ENCODE data around the gene DKKL1. TPM values are rescaled to one million over a fixed set of nuclear protein-coding genes. Genes with fewer than 3 reads are reported as not detected.
A peak's percentile ranks its signal among the peaks of the same experiment; 100 is the strongest.

Gene DKKL1
- total and polyA plus RNA-seq, 7 experiments from 2014 or later, result not detected

DNA sequence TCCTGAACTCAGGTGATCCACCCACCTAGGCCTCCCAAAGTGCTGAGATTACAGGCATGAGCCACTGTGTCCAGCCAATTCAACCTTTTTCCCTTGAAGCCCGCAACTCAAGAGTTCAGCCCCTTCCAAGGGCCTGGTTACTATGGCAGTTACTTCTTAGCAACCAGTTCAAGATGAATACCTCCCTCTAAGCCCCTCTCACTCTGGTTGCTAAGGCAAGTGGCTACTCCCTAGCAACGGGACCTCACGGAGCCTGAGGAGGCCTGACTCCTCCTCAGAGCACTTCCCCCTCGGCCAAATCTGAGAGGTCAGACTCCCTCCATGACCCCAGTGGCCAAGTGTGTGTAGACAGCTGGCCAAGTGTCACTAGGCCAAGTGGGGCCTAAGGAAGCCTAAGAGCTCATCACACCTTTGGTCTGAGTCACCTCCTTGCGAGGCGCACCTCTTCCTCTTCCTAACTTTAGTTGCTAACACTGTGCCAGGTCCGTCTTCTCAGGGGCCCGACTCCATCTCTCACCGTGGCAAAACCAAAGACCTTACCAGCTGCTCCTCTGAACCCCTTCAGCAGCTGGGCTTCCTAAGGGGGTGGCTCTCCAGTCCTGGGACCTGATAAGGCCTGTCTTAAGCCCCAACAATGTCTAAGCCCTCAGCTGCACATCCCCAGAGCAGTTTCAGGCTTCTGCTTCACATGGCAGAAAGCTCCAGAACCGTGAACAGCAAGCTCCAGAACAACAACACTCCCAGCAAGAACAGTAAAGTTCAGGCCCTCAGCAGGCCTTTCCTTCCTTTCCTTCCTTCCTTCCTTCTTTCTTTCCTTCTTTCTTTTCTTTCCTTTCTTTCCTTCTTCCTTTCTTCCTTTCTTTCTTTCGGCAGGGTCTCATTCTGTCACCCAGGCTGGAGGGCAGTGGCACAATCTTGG is 18.9 kb upstream of the DKKL1 start:
- no peaks in the 10 kb centered on the region for H3K27me3 Mint-ChIP-seq
- POLR2A ChIA-PET, result interaction anchor here (0.6 to 1.1 kb wide), 3 partner anchors 8 to 101 kb away, joined by 3 to 5 read pairs (median 3); partner anchors contain the start of gene CD37
- CTCF ChIA-PET, result no interaction called here
- ATAC-seq (no peak), DNase-seq (no peak)
- intact Hi-C loops (cut with micrococcal nuclease), result no loop called here
- H3K4me1 ChIP-seq (ENCODE audit: control insufficient read depth in 2 of 2, insufficient read depth in 2 of 2, low read length in 2 of 2), result no peaks in the 10 kb centered on the region
- peaks cover 4 to 31% (median 13%) of the 10 kb centered on the region in 7 donors for H3K4me1 Mint-ChIP-seq
- H3K27ac Mint-ChIP-seq, result peak overlapping the region in 6 of 9 donors; percentile 5 to 78 (median 56)
- peaks cover 0 to 17% (median 12%) of the 10 kb centered on the region in 5 donors for H3K36me3 Mint-ChIP-seq
- H3K27me3 ChIP-seq (ENCODE audit: control insufficient read depth in 2 of 2, insufficient read depth in 2 of 2, low read length in 2 of 2), result no peaks in the 10 kb centered on the region
- no peak overlapping the region for H3K4me3 ChIP-seq (ENCODE audit: low read length)
- H3K36me3 ChIP-seq (ENCODE audit: control insufficient read depth in 2 of 3, insufficient read depth in 3 of 3, low read length in 3 of 3), result peaks cover 0 to 19% (median 0%) of the 10 kb centered on the region in 3 experiments
- H3K27ac ChIP-seq (ENCODE audit: low read depth, low read length), result no peak overlapping the region
- H3K9me3 Mint-ChIP-seq, result peaks cover 0 to 3% (median 0%) of the 10 kb centered on the region in 11 donors
- H3K9me3 ChIP-seq (ENCODE audit: control insufficient read depth in 2 of 3, low read length in 3 of 3), result no peaks in the 10 kb centered on the region
- H3K4me3 Mint-ChIP-seq, result peak overlapping the region in 1 of 10 donors; percentile 44

DNA sequence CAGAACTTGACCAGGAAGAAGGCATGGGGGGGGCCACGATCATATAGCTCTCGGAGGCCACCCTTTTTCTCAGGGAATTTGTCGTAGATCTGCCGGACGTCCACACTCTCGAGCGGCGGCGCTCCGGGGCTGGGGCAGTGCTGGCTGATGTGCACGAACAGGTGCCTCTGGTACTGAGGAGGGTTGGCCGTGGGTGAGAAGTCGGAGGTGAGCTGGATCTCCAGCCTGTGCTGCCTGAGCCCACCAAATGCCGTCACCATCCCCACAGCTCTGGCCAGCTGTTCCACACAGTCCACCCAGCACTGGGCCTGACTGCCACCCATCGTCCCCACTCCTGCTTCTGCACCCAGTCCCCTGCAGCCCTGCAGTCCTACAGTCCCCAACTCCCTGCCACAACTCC is 16.5 kb upstream of the DKKL1 start:
- H3K36me3 ChIP-seq (ENCODE audit: control insufficient read depth in 2 of 3, insufficient read depth in 3 of 3, low read length in 3 of 3), result no peaks in the 10 kb centered on the region
- Mint-ChIP-seq H3K9me3 (peaks cover 0 to 3% (median 0%) of the 10 kb centered on the region in 11 donors), H3K36me3 (peaks cover 0 to 11% (median 5%) of the 10 kb centered on the region in 5 donors), H3K27me3 (peaks cover 0 to 4% (median 0%) of the 10 kb centered on the region in 5 donors), H3K27ac (no peak overlapping the region), H3K4me1 (peaks cover 0 to 23% (median 6%) of the 10 kb centered on the region in 7 donors), H3K4me3 (no peak overlapping the region)
- no peak overlapping the region for H3K27ac ChIP-seq (ENCODE audit: low read depth, low read length)
- DNase-seq (no peak), ATAC-seq (no peak)
- ChIA-PET CTCF (no interaction called here), POLR2A (no interaction called here)
- H3K27me3 ChIP-seq (ENCODE audit: control insufficient read depth in 2 of 2, insufficient read depth in 2 of 2, low read length in 2 of 2), result no peaks in the 10 kb centered on the region
- H3K4me1 ChIP-seq (ENCODE audit: control insufficient read depth in 2 of 2, insufficient read depth in 2 of 2, low read length in 2 of 2), result no peaks in the 10 kb centered on the region
- intact Hi-C loops (cut with micrococcal nuclease), result no loop called here
- H3K4me3 ChIP-seq (ENCODE audit: low read length), result no peak overlapping the region
- no peaks in the 10 kb centered on the region for H3K9me3 ChIP-seq (ENCODE audit: control insufficient read depth in 2 of 3, low read length in 3 of 3)

DNA sequence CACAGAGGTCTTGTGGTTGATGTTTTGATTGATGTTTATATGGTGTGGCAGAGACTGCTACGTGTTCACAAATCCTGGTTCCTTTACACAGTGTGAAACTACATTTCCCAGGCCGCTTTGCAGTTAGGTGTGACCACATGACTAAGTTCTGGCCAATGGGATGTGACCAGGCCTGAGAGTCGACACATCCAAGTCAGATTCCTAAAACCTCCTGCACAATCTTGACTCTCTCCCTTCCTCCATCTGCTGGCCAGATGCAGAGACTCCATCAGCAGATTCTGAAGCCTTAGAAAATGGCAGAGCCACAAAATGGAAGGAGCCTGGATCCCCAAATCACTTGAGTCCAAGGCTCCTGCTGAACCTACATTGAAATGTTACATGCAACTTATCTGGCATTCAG is 15.8 kb upstream of the DKKL1 start:
- peak overlapping the region in 1 of 9 donors; percentile 46 for H3K27ac Mint-ChIP-seq
- Histone ChIP-seq H3K9me3 (ENCODE audit: control insufficient read depth in 2 of 3, low read length in 3 of 3) (no peaks in the 10 kb centered on the region), H3K4me3 (ENCODE audit: low read length) (no peak overlapping the region), H3K27ac (ENCODE audit: low read depth, low read length) (no peak overlapping the region), H3K4me1 (ENCODE audit: control insufficient read depth in 2 of 2, insufficient read depth in 2 of 2, low read length in 2 of 2) (no peaks in the 10 kb centered on the region), H3K27me3 (ENCODE audit: control insufficient read depth in 2 of 2, insufficient read depth in 2 of 2, low read length in 2 of 2) (no peaks in the 10 kb centered on the region), H3K36me3 (ENCODE audit: control insufficient read depth in 2 of 3, insufficient read depth in 3 of 3, low read length in 3 of 3) (no peaks in the 10 kb centered on the region)
- H3K9me3 Mint-ChIP-seq, result peaks cover 0 to 3% (median 0%) of the 10 kb centered on the region in 11 donors
- POLR2A ChIA-PET, result no interaction called here
- CTCF ChIA-PET, result interaction anchor here (0.6 to 0.9 kb wide), 2 partner anchors 17 to 34 kb away, joined by 3 read pairs; no protein-coding TSS in a partner anchor
- peaks cover 0 to 6% (median 0%) of the 10 kb centered on the region in 5 donors for H3K27me3 Mint-ChIP-seq
- no peak for DNase-seq
- no peak overlapping the region for H3K4me3 Mint-ChIP-seq
- peaks cover 0 to 10% (median 2%) of the 10 kb centered on the region in 5 donors for H3K36me3 Mint-ChIP-seq
- intact Hi-C loops (cut with micrococcal nuclease), result no loop called here
- peaks cover 0 to 20% (median 2%) of the 10 kb centered on the region in 7 donors for H3K4me1 Mint-ChIP-seq
- peak; percentile 46 for ATAC-seq

DNA sequence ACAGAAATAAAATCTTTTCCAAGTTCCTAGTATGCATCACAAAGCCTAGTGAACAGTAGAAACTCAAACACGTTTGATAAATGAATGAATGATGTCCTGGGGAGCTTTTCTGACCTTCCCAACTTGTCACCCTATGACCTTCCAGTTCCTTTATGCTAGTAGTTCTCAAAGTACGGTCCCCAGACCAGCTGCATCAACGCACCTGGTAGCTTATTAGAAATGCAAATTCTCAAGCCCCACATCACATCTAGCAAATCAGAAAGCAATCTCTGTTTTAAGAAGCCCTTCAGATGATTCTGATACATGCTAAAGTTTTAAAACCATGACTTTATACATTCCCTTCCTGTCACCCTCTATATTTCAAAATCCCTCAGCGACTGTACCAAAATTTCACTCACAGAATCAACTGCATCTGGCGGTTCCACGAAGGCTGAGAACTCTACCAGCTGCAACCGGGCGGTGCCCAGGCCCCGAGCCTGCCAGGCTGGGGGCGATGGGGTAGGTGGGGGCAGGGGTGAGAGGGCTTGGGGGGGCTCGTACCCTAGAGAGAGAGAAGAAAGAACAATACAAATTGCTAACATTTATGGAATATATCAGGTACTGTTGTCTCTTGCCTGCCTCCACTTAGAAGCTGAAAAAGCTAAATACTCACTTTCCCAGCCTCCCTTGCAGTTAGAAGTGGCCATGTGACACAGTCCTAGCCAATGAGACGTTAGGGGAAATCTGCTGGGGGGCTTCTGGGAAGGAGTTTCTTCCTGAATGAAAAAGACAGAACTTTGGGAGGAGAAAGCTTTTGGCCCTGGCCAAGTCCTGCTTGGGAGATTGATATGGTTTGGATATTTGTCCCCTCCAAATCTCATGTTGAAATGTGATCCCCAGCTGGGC is 15.1 kb upstream of the DKKL1 start:
- peaks cover 0 to 9% (median 0%) of the 10 kb centered on the region in 5 donors for H3K36me3 Mint-ChIP-seq

DNA sequence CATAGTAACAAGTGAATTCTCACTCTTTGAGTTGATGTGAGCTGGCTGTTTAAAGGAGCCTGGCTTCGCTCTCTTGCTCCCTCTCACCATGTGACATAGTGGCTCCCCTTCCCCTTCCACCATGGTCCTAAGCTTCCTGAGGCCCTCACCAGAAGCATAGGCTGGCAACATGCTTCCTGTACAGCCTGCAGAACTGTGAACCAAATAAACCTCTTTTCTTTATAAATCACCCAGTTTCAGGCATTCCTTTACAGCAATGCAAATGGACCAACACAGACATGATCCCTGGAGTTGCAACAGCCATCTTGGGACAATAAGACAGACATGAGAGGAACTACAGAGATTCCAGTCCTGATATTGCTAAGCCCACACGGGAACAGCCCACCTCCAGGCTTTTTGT is 14.1 kb upstream of the DKKL1 start:
- Mint-ChIP-seq H3K27ac (no peak overlapping the region), H3K36me3 (peaks cover 0 to 8% (median 0%) of the 10 kb centered on the region in 5 donors), H3K4me1 (peaks cover 0 to 16% (median 0%) of the 10 kb centered on the region in 7 donors), H3K27me3 (peaks cover 0 to 14% (median under 1%) of the 10 kb centered on the region in 5 donors), H3K4me3 (no peak overlapping the region), H3K9me3 (peaks cover 0 to 3% (median 0%) of the 10 kb centered on the region in 11 donors)
- Histone ChIP-seq H3K4me3 (ENCODE audit: low read length) (no peak overlapping the region), H3K27me3 (ENCODE audit: control insufficient read depth in 2 of 2, insufficient read depth in 2 of 2, low read length in 2 of 2) (no peaks in the 10 kb centered on the region), H3K36me3 (ENCODE audit: control insufficient read depth in 2 of 3, insufficient read depth in 3 of 3, low read length in 3 of 3) (no peaks in the 10 kb centered on the region), H3K27ac (ENCODE audit: low read depth, low read length) (no peak overlapping the region), H3K4me1 (ENCODE audit: control insufficient read depth in 2 of 2, insufficient read depth in 2 of 2, low read length in 2 of 2) (no peaks in the 10 kb centered on the region), H3K9me3 (ENCODE audit: control insufficient read depth in 2 of 3, low read length in 3 of 3) (no peaks in the 10 kb centered on the region)
- ATAC-seq (no peak), DNase-seq (no peak)
- intact Hi-C loops (cut with micrococcal nuclease), result no loop called here
- POLR2A ChIA-PET, result interaction anchor here (0.6 kb wide), 1 partner anchor 1123 kb away, joined by 3 read pairs; no protein-coding TSS in a partner anchor
- CTCF ChIA-PET, result no interaction called here

More for the DNA sequence above, 15.1 kb upstream of the DKKL1 start:
- peaks cover 0 to 9% (median 0%) of the 10 kb centered on the region in 5 donors for H3K27me3 Mint-ChIP-seq
- H3K4me1 Mint-ChIP-seq, result peaks cover 0 to 17% (median 0%) of the 10 kb centered on the region in 7 donors
- intact Hi-C loops (cut with micrococcal nuclease), result no loop called here
- no peaks in the 10 kb centered on the region for H3K9me3 ChIP-seq (ENCODE audit: control insufficient read depth in 2 of 3, low read length in 3 of 3)
- no peak overlapping the region for H3K4me3 Mint-ChIP-seq
- no peaks in the 10 kb centered on the region for H3K27me3 ChIP-seq (ENCODE audit: control insufficient read depth in 2 of 2, insufficient read depth in 2 of 2, low read length in 2 of 2)
- peaks cover 0 to 3% (median 0%) of the 10 kb centered on the region in 11 donors for H3K9me3 Mint-ChIP-seq
- H3K36me3 ChIP-seq (ENCODE audit: control insufficient read depth in 2 of 3, insufficient read depth in 3 of 3, low read length in 3 of 3), result no peaks in the 10 kb centered on the region
- H3K27ac Mint-ChIP-seq, result no peak overlapping the region
- H3K27ac ChIP-seq (ENCODE audit: low read depth, low read length), result no peak overlapping the region
- POLR2A ChIA-PET, result interaction anchor here (0.6 kb wide), 1 partner anchor 1124 kb away, joined by 3 read pairs; no protein-coding TSS in a partner anchor
- DNase-seq (no peak), ATAC-seq (no peak)
- H3K4me3 ChIP-seq (ENCODE audit: low read length), result no peak overlapping the region
- H3K4me1 ChIP-seq (ENCODE audit: control insufficient read depth in 2 of 2, insufficient read depth in 2 of 2, low read length in 2 of 2), result no peaks in the 10 kb centered on the region
- CTCF ChIA-PET, result interaction anchor here (0.6 to 0.9 kb wide), 2 partner anchors 17 to 33 kb away, joined by 3 read pairs; no protein-coding TSS in a partner anchor

DNA sequence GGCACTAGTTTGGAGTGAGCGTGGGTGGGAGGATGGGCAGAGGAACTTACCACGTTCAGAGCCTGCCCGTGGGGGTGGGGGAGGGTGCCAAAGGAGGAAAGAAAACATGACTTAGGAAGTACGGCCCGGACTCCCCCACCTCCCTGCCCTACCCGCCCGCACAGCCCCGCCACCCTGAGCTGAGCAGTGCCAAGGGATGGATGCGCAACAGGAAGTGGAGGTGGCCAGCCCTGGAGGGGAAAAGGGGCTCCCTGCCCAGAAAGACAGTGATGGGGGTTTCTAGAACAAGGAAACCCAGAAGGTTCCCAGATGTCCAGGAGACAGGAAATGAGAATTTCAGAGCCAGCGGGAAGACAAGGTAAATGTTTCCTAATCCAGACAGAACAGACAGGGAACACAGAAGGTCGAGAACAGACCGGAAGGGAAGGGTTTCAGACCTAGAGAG is 7.7 kb upstream of the DKKL1 start:
- H3K36me3 ChIP-seq (ENCODE audit: control insufficient read depth in 2 of 3, insufficient read depth in 3 of 3, low read length in 3 of 3), result no peaks in the 10 kb centered on the region
- ATAC-seq (no peak), DNase-seq (no peak)
- ChIA-PET POLR2A (no interaction called here), CTCF (no interaction called here)
- no peak overlapping the region for H3K27ac Mint-ChIP-seq
- no peak overlapping the region for H3K4me3 ChIP-seq (ENCODE audit: low read length)
- H3K9me3 Mint-ChIP-seq, result no peaks in the 10 kb centered on the region
- H3K4me3 Mint-ChIP-seq, result peak overlapping the region in 2 of 10 donors; percentile 6 to 15
- peaks cover 0 to 1% (median 0%) of the 10 kb centered on the region in 5 donors for H3K36me3 Mint-ChIP-seq
- H3K27ac ChIP-seq (ENCODE audit: low read depth, low read length), result no peak overlapping the region
- no peaks in the 10 kb centered on the region for H3K9me3 ChIP-seq (ENCODE audit: control insufficient read depth in 2 of 3, low read length in 3 of 3)
- peaks cover 0 to 53% (median 9%) of the 10 kb centered on the region in 5 donors for H3K27me3 Mint-ChIP-seq
- intact Hi-C loops (cut with micrococcal nuclease), result no loop called here
- H3K4me1 ChIP-seq (ENCODE audit: control insufficient read depth in 2 of 2, insufficient read depth in 2 of 2, low read length in 2 of 2), result peaks cover 0 to 6% of the 10 kb centered on the region in 2 donors
- H3K27me3 ChIP-seq (ENCODE audit: control insufficient read depth in 2 of 2, insufficient read depth in 2 of 2, low read length in 2 of 2), result no peaks in the 10 kb centered on the region
- H3K4me1 Mint-ChIP-seq, result peaks cover 0 to 27% (median 22%) of the 10 kb centered on the region in 7 donors
